HAP-1 (cell line): Measurements from ENCODE around the gene NUTM2B.
"Not testable (repeated sequence)": the region's sequence is repeated elsewhere in the genome, so short reads cannot be mapped to it uniquely, and the experiment has no call there.

Source experiments
- DNase-seq, 2 experiments: peaks; one replicate each; pipeline ENCODE4 v3.0.0-alpha.2; 2016 to 2020; ENCODE audit warnings: low spot score in 2 of 2
- H3K27me3 ChIP-seq: fragments of 250-450 bp; sonication (Bioruptor Pico); 2 replicates; pipeline ENCODE4 v1.5.1; 2020; ENCODE audit warnings: low read depth, mild to moderate bottlenecking, moderate library complexity
- H3K36me3 ChIP-seq: fragments of 250-450 bp; sonication (Bioruptor Pico); replicated peaks from 2 replicates; pipeline ENCODE4 v1.5.1; 2020; ENCODE audit warnings: mild to moderate bottlenecking
- H3K4me1 ChIP-seq: fragments of 250-450 bp; sonication (Bioruptor Pico); 2 replicates; pipeline ENCODE4 v1.5.1; 2020; ENCODE audit warnings: mild to moderate bottlenecking
- H3K4me3 ChIP-seq: fragments of 250-450 bp; sonication (Bioruptor Pico); 2 replicates; pipeline ENCODE4 v1.5.1; 2020; ENCODE audit warnings: mild to moderate bottlenecking, moderate library complexity
- H3K9me3 ChIP-seq: fragments of 250-450 bp; sonication (Bioruptor Pico); 2 replicates; pipeline ENCODE4 v1.5.1; 2020; ENCODE audit warnings: mild to moderate bottlenecking, moderate library complexity
- in situ Hi-C: fragments of 300-500 bp; cut with MboI; formaldehyde crosslinking; loops from 3 replicates; pipeline ENCODE4 v1.14.3; 2020; ENCODE audit warnings: low sequenced_read_pairs, inconsistent platforms, mixed read lengths

The NUTM2B gene, protein sequence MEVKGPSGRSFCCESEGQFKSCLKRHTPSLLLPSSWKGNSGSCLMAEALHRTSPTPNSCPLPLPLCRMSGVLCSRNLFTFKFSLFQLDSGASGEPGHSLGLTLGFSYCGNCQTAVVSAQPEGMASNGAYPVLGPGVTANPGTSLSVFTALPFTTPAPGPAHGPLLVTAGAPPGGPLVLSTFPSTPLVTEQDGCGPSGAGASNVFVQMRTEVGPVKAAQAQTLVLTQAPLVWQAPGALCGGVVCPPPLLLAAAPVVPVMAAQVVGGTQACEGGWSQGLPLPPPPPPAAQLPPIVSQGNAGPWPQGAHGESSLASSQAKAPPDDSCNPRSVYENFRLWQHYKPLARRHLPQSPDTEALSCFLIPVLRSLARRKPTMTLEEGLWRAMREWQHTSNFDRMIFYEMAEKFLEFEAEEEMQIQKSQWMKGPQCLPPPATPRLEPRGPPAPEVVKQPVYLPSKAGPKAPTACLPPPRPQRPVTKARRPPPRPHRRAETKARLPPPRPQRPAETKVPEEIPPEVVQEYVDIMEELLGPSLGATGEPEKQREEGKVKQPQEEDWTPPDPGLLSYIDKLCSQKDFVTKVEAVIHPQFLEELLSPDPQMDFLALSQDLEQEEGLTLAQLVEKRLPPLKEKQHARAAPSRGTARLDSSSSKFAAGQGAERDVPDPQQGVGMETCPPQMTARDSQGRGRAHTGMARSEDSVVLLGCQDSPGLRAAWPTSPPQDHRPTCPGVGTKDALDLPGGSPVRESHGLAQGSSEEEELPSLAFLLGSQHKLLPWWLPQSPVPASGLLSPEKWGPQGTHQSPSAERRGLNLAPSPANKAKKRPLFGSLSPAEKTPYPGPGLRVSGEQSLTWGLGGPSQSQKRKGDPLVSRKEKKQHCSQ

DNA sequence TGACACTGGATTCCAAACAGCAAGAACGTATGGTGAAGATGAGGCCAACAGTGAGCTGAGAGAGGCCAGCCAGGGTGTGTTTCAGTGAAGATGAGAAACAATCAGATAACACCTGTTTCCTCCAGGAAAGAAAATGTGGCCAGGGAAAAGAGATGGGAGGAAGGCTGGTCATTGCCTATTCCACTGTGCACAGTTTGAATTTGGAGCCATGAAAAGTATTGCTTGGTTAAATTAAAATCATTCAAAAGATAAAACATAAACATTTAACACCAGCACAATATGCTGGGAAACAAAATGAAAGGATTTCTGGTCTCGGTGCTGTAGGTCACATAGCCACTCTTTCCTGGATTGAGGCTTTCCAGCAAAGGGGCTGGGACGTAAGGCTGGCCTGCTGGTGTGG lies at the start of gene NUTM2B:
Gene NUTM2B (plus strand): TSS at position 301 of the 400 bp plus-strand sequence. CDS start 383 bp downstream, outside the sequence.
- DNase-seq, in situ Hi-C loops, H3K36me3 ChIP-seq, H3K4me1 ChIP-seq, H3K9me3 ChIP-seq, H3K4me3 ChIP-seq, H3K27me3 ChIP-seq: not testable (repeated sequence)

DNA sequence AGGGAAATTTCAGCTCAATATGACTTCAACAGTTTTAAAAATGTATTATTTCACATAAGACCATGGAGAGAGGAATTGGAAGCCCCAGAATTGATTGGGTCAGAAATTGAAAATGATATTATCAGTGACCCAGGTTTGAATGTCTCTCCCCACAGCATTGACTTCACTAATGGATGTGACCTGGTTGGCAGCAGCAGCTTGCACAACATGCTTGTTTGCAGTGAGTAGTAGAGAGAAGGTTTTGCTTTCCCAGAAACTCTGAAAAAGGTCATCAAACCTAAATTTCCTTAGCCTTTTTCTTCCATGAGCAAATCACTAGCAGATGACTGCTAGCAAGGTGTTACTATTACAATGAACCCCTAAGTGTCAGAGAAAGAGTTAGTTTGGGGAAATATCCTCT lies 39.7 kb upstream of the NUTM2B start:
- H3K36me3 ChIP-seq, H3K9me3 ChIP-seq, H3K4me3 ChIP-seq, DNase-seq, in situ Hi-C loops, H3K27me3 ChIP-seq, H3K4me1 ChIP-seq: not testable (repeated sequence)

DNA sequence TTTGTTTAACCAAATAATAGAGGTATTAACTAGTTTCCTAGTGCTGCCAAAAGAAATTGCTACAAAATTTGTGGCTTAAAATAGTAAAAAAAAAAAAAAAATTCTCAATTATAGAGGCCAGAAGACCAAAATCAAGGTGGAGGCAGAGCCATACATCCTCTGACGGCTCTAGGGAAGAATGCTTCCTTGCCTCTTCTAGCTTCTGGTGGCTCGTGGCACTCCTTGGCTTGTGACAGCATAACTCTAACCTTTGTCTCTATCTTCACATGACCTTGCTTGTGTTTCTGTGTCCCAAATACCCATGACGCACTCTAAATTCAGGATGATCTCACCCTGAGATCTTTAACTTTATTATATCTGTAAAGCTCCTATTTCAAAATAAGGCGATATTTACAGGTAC lies 38.3 kb upstream of the NUTM2B start:
- DNase-seq, H3K9me3 ChIP-seq, H3K27me3 ChIP-seq, H3K4me1 ChIP-seq, in situ Hi-C loops, H3K36me3 ChIP-seq, H3K4me3 ChIP-seq: not testable (repeated sequence)

DNA sequence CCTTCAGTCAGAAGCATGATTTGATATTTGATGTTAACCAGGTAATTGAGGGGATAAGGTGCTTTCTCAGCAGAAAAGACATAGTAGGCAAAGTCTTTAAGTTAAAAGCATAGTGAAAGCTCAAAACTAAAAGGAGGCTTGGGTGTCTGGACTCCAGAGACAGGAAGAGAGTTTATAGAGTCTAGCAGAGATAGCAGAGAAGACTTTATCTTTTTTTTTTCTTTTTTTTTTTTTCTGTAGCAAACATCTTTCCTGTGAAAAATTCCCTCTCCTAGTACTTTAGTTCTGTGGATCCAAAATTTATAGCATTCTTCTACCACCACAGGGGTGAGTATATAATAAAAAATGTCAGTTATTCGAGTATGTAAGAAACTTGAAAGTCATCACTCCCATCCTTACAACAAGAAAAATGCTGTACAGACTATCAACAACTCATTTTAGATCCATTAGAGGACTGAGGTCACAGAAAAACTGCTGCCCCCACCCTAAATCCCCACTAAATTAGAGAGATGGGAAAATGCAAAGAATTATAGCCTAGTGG lies 33.7 kb upstream of the NUTM2B start:
- H3K4me1 ChIP-seq, in situ Hi-C loops, H3K36me3 ChIP-seq, DNase-seq, H3K9me3 ChIP-seq, H3K4me3 ChIP-seq, H3K27me3 ChIP-seq: not testable (repeated sequence)

DNA sequence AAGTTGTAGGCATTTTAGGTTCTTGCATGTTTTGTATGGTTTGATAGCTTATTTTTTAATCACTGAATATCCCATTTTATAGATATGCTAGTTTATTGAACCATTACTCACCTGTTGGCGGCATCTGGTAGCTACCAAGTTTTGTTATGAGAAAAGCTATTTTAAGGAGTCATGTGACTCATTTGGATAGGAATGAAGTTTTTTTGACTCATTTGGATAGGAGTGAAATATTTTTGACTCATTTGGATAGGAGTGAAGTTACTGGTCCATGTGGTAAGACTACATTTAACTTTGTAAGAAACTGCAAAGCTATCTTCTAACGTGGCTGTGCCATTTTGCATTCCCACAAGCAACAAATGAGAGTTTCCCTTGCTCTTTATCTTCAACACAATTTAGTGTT lies 28.1 kb upstream of the NUTM2B start:
- H3K4me1 ChIP-seq, DNase-seq, H3K4me3 ChIP-seq, H3K36me3 ChIP-seq, H3K27me3 ChIP-seq, in situ Hi-C loops, H3K9me3 ChIP-seq: not testable (repeated sequence)

DNA sequence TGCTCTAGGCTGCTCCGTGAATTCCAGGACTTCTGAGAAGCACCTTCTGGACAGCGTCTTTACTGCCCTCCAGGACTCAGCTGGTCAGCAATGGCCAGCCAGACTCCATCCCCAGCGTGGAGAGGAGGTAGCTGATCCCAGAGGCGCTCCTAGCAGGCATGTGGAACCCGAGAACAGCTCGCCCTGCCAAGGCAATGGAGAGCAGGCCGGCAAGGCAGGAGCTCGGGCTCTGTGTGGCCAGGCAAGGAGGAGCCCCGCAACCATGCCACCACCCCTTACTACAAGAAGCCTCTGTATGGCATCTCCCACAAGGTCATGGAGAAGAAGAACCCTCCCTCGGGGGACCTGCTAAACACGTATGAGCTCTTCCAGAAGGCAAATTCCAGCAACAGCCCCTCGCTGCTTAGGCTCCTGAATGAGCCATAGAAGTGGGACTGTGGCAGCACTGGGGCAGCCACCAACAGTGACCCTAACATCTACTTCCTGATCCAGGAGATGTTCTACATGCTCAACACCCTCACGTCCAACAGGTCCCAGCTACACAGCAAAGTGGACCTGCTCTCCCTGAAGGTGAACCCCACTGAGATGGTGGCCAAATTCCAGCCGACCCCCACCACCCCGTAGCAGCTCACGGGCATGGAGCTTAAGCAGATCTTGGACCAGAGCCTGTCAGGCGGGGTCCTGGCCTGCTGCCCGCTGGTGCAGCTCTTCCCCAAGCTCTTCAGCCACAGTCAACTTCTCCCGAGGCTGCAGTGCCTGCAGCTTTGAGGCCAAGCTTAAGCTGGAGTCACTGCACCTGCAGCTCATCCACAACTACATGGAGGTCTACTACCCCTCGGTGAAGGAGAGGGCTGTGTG lies 19.8 kb upstream of the NUTM2B start:
- H3K4me3 ChIP-seq, H3K27me3 ChIP-seq, H3K36me3 ChIP-seq, H3K4me1 ChIP-seq, DNase-seq, H3K9me3 ChIP-seq, in situ Hi-C loops: not testable (repeated sequence)

DNA sequence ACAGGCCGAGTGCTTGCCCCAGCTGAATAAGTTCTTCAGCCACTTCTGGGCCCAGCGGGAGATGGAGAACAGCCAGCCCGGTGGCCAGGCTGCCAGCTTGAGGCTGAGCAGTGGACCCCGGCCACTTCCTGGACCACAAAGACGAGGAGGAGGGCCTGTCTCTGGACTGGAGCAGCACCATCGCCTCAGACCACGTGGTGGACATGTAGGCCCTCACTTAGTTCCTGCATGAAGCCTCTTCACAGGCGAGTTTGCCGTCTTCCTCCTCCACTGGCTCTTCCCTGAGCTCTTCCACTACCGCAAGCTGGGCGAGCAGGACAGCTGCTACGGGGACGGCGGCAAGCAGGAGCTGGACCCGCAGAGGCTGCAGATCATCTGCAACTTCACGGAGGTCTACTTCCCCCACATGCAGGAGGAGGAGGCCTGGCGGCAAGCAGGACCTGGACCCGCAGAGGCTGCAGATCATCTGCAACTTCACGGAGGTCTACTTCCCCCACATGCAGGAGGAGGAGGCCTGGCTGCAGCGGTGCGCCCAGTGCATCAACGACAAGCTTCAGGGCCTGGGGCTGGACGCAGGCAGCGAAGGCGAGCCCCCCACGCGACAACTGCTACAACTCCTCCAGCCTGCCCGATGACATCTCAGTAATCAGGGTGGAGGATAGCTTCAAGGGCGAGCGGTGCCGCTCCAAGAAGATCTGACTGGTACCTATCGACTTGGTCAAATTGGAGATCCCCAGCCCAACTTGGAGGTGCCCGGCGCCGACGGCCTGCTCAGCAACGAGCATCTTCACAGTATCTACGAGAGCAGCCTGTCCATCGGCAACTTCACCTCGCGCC lies 18.9 kb upstream of the NUTM2B start:
- in situ Hi-C loops, H3K4me3 ChIP-seq, H3K4me1 ChIP-seq, DNase-seq, H3K36me3 ChIP-seq, H3K27me3 ChIP-seq, H3K9me3 ChIP-seq: not testable (repeated sequence)

DNA sequence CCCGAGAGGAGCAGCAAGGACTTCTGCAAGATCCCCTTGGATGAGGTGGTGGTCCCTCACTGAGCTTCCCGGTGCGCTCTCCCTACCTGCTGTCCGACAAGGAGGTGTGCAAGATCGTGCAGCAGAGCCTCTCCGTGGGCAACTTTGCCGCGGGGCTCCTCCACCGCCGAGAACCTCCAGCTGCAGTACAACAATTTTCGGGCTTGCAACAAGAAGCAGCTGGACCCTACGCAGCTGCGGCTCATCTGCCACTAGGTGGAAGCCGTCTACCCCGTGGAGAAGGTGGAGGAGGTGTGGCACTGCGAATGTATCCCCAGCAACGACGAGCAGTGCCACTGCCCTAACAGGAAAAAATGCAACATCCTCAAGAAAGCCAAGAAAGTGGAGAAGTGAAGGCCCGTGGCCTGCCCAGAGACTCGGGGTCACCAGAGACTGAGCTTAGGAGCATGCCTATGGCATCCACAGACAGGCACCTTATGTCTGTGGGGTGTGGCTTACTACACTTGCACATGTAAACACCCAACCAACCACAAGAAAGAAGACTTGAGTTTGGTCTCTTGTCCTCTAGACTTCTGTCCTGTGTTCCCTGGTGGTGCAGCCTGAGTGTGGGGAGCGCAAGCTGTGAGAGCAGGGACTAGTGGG lies 17.9 kb upstream of the NUTM2B start:
- H3K36me3 ChIP-seq, H3K27me3 ChIP-seq, in situ Hi-C loops, H3K4me3 ChIP-seq, H3K4me1 ChIP-seq, H3K9me3 ChIP-seq: not testable (repeated sequence)
- peak; percentile 13 to 63 for DNase-seq

DNA sequence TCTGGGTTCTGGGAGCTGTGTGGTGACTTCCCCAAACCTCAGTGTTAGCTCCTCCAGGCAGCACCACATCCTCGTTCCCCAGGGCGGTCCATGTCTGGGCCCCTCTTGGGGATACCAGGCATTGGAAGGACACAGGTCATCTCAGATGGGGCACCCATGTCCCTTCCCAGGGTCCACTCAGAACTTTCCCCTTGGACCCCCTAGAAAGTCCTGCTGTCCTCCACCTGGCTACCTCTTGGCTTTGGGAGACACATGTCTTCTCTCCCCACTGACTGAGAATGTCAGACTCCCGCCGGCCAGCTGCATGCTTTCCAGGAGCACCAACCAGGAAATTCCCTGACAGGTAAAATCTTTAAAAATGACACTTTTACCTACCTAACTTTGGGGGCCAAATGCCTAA lies 16.4 kb upstream of the NUTM2B start:
- H3K4me1 ChIP-seq, H3K36me3 ChIP-seq, DNase-seq, H3K27me3 ChIP-seq, H3K4me3 ChIP-seq, H3K9me3 ChIP-seq, in situ Hi-C loops: not testable (repeated sequence)

DNA sequence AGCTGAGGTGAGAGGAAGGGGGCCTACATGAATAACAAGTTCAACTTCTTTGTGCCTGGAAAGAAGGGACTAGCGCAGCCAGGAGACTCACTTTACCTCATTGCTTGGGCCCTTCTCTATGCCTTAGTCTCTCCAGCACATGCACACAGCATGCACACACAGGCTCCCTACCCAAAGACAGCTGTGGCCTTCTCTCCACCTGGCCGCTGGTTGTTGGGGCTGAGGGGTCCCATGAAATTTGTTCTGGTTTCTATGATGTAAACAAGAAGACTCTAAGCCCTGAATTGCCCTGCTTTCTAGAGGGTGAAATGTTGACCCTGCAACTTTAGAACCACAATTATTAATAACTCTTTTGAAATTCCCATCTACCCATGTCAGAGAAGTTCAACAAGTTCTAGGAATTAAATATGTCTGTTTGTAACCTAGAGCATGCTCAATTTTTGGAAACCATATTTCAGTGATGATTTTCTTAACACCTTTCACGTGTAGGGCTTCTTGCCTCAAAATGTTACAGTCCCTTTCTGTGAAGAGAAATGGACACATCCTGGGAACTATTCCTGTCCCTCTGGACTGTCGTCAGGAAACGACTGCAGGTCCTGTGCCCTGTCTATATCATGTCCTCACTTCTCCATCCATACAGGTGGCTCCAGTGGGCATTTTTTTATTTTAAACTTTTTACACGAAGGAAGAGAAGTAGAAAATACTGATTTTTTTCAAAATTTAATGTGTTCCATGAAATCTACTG lies 15.4 kb upstream of the NUTM2B start:
- H3K4me1 ChIP-seq, H3K4me3 ChIP-seq, H3K9me3 ChIP-seq, H3K27me3 ChIP-seq, in situ Hi-C loops, H3K36me3 ChIP-seq, DNase-seq: not testable (repeated sequence)

DNA sequence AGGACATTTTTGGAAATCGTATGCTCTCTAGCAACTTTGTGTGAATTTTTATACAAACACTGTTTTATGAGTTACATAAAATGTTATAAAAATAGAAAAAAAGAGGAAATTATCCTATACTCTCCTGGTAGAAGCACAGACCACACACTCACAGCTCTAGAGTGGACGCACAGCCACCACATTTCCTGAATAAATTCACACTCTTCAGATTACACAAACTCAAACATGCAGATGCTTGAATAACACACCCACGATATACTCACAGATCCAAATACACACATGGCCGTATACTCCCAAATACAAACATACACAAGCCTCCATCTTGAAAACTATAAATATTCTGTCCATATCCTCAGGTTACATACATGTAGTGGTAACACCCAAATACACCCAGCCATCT lies 14.2 kb upstream of the NUTM2B start:
- not testable (repeated sequence) for H3K4me1 ChIP-seq

DNA sequence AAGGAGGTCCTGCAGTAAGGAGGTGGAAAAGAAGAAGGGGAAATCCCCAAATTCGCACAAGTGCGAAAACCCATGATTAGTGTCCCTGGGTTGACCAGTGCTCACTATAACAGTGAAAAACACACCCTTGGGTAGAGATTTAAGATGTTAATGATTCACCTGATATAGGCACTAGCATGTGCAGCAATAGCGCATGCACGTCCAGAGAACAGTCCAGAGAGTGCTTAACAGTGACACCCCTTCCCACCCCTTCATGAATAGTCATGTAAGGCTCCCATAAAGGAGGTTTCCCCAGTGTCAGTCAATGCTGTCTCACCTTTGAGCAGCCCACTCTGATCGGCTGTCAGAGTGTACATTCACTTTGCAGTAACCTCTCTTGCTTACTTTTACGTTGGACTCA lies 6.4 kb upstream of the NUTM2B start:
- H3K4me3 ChIP-seq, H3K27me3 ChIP-seq, DNase-seq, H3K9me3 ChIP-seq, H3K4me1 ChIP-seq, in situ Hi-C loops, H3K36me3 ChIP-seq: not testable (repeated sequence)

More for the DNA sequence above, 14.2 kb upstream of the NUTM2B start:
- H3K4me3 ChIP-seq, H3K27me3 ChIP-seq, H3K36me3 ChIP-seq, H3K9me3 ChIP-seq, in situ Hi-C loops, DNase-seq: not testable (repeated sequence)
